ENCODE results near the gene SDF2. TPM values are rescaled to one million over a fixed set of nuclear protein-coding genes. Genes with fewer than 3 reads are reported as not detected.

The SDF2 gene
- total RNA-seq, 2 experiments from 2014 or later = 30.3 to 32.0 TPM

- Histone ChIP-seq H3K4me3 (ENCODE audit: low read length) (no peak overlapping the region), H3K36me3 (ENCODE audit: insufficient read depth, low read length) (peaks cover 91% of the 10 kb centered on the region), H3K9me3 (ENCODE audit: control insufficient read depth in 1 of 2, insufficient read depth in 1 of 2, low read length in 2 of 2) (no peaks in the 10 kb centered on the region), H3K27ac (ENCODE audit: low read depth in 1 of 2, low read length in 2 of 2) (no peak overlapping the region), H3K27me3 (ENCODE audit: control insufficient read depth in 1 of 2, insufficient read depth in 2 of 2, low read length in 2 of 2) (no peaks in the 10 kb centered on the region), H3K4me1 (ENCODE audit: insufficient read depth, low read length) (no peaks in the 10 kb centered on the region)
- H3K4me1 Mint-ChIP-seq (ENCODE audit: low read depth) = no peaks in the 10 kb centered on the region
- CTCF ChIA-PET = no interaction called here
- no peak overlapping the region for H3K27ac Mint-ChIP-seq
- intact Hi-C loops (cut with DNase I, micrococcal nuclease) = no loop called here
- peaks cover 92% of the 10 kb centered on the region for H3K36me3 Mint-ChIP-seq (ENCODE audit: low read depth)
- ATAC-seq (ENCODE audit: poor library complexity) (no peak), DNase-seq (no peak)
- POLR2A ChIA-PET = interaction anchor here (1.4 kb wide), 1 partner anchor 42 kb away, joined by 3 read pairs; no protein-coding TSS in a partner anchor
- H3K4me3 Mint-ChIP-seq = no peak overlapping the region
- no peaks in the 10 kb centered on the region for H3K27me3 Mint-ChIP-seq
- H3K9me3 Mint-ChIP-seq = no peaks in the 10 kb centered on the region
- no peak for TF ChIP-seq CTCF (IDR thresholded peaks at IDR 0.05)
Measured at GRCh38 chr17:28689011-28689410, 27.3 kb upstream of the SDF2 start.

- peaks cover 91% of the 10 kb centered on the region for H3K36me3 ChIP-seq (ENCODE audit: insufficient read depth, low read length)
- H3K27me3 ChIP-seq (ENCODE audit: control insufficient read depth in 1 of 2, insufficient read depth in 2 of 2, low read length in 2 of 2) = no peaks in the 10 kb centered on the region
- CTCF ChIA-PET = no interaction called here
- no peaks in the 10 kb centered on the region for H3K4me1 Mint-ChIP-seq (ENCODE audit: low read depth)
- no peak for DNase-seq
- no peaks in the 10 kb centered on the region for H3K27me3 Mint-ChIP-seq
- H3K27ac Mint-ChIP-seq = no peak overlapping the region
- no peak for ATAC-seq (ENCODE audit: poor library complexity)
- H3K4me3 ChIP-seq (ENCODE audit: low read length) = no peak overlapping the region
- H3K27ac ChIP-seq (ENCODE audit: low read depth in 1 of 2, low read length in 2 of 2) = no peak overlapping the region
- no peak for TF ChIP-seq CTCF (IDR thresholded peaks at IDR 0.05)
- H3K9me3 Mint-ChIP-seq = no peaks in the 10 kb centered on the region
- H3K4me3 Mint-ChIP-seq = no peak overlapping the region
- H3K36me3 Mint-ChIP-seq (ENCODE audit: low read depth) = peaks cover 92% of the 10 kb centered on the region
- no peaks in the 10 kb centered on the region for H3K9me3 ChIP-seq (ENCODE audit: control insufficient read depth in 1 of 2, insufficient read depth in 1 of 2, low read length in 2 of 2)
- no peaks in the 10 kb centered on the region for H3K4me1 ChIP-seq (ENCODE audit: insufficient read depth, low read length)
- POLR2A ChIA-PET = interaction anchor here (1.4 kb wide), 1 partner anchor 41 kb away, joined by 3 read pairs; no protein-coding TSS in a partner anchor
- intact Hi-C loops (cut with DNase I, micrococcal nuclease) = no loop called here
Measured at GRCh38 chr17:28688481-28688880, 26.8 kb upstream of the SDF2 start.

- Histone ChIP-seq H3K9me3 (ENCODE audit: control insufficient read depth in 1 of 2, insufficient read depth in 1 of 2, low read length in 2 of 2) (no peaks in the 10 kb centered on the region), H3K27ac (ENCODE audit: low read depth in 1 of 2, low read length in 2 of 2) (no peak overlapping the region), H3K27me3 (ENCODE audit: control insufficient read depth in 1 of 2, insufficient read depth in 2 of 2, low read length in 2 of 2) (no peaks in the 10 kb centered on the region), H3K36me3 (ENCODE audit: insufficient read depth, low read length) (peaks cover 99% of the 10 kb centered on the region), H3K4me3 (ENCODE audit: low read length) (no peak overlapping the region), H3K4me1 (ENCODE audit: insufficient read depth, low read length) (no peaks in the 10 kb centered on the region)
- Mint-ChIP-seq H3K36me3 (ENCODE audit: low read depth) (peaks cover 98% of the 10 kb centered on the region), H3K4me1 (ENCODE audit: low read depth) (no peaks in the 10 kb centered on the region), H3K4me3 (no peak overlapping the region), H3K27me3 (no peaks in the 10 kb centered on the region), H3K9me3 (no peaks in the 10 kb centered on the region), H3K27ac (no peak overlapping the region)
- POLR2A ChIA-PET = no interaction called here
- CTCF ChIA-PET = no interaction called here
- intact Hi-C loops (cut with DNase I, micrococcal nuclease) = no loop called here
- TF ChIP-seq CTCF (IDR thresholded peaks at IDR 0.05) = no peak
- ATAC-seq (ENCODE audit: poor library complexity) = no peak
- no peak for DNase-seq
Measured at GRCh38 chr17:28686296-28686695, 24.6 kb upstream of the SDF2 start.
